ENCODE data around the gene CCDC127.
"Not testable (repeated sequence)": the region's sequence is repeated elsewhere in the genome, so short reads cannot be mapped to it uniquely, and the experiment has no call there.

DNA sequence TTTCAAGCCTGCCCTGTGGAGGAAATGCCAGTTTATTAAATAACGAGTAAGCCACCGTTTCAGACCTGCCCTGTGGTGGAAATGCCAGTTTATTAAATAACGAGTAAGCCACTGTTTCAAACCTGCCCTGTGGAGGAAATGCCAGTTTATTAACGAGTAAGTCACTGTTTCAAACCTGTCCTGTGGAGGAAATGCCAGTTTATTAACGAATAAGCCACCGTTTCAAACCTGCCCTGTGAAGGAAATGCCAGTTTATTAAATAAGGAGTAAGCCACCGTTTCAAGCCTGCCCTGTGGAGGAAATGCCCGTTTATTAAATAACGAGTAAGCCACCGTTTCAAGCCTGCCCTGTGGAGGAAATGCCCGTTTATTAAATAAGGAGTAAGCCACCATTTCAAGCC, 34.0 kb upstream of the CCDC127 start:
- not testable (repeated sequence) for TF ChIP-seq POLR2AphosphoS5 (IDR thresholded peaks at IDR 0.05)
- TF ChIP-seq, protein P1, sequence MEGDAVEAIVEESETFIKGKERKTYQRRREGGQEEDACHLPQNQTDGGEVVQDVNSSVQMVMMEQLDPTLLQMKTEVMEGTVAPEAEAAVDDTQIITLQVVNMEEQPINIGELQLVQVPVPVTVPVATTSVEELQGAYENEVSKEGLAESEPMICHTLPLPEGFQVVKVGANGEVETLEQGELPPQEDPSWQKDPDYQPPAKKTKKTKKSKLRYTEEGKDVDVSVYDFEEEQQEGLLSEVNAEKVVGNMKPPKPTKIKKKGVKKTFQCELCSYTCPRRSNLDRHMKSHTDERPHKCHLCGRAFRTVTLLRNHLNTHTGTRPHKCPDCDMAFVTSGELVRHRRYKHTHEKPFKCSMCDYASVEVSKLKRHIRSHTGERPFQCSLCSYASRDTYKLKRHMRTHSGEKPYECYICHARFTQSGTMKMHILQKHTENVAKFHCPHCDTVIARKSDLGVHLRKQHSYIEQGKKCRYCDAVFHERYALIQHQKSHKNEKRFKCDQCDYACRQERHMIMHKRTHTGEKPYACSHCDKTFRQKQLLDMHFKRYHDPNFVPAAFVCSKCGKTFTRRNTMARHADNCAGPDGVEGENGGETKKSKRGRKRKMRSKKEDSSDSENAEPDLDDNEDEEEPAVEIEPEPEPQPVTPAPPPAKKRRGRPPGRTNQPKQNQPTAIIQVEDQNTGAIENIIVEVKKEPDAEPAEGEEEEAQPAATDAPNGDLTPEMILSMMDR (IDR thresholded peaks at IDR 0.05 in 8 of 11, conservative IDR thresholded peaks at IDR 0.05 in 3 of 11) = not testable (repeated sequence)

All from spleen (tissue), 7 donors.